CD8-positive, alpha-beta memory T cell (primary cell): Measurements from ENCODE around the gene TMEM119. TPM values are rescaled to one million over a fixed set of nuclear protein-coding genes. Genes with fewer than 3 reads are reported as not detected.

Source experiments
- CTCF ChIA-PET: fragments of 350-600 bp; sonication (Branson Sonifier 250); formaldehyde crosslinking; loops from one replicate; lab custom pipeline; 2021; ENCODE audit warnings: antibody characterized with exemption; lab: Charles Lee
- POLR2A ChIA-PET: fragments of 350-600 bp; sonication (Branson Sonifier 250); formaldehyde crosslinking; loops from one replicate; lab custom pipeline; 2021; ENCODE audit warnings: antibody characterized with exemption; lab: Charles Lee
- DNase-seq, 5 donors: peaks; one replicate each; pipeline versions ENCODE4 v3.0.0 to v3.0.0-alpha.2; 2020 to 2022; ENCODE audit warnings: mixed read lengths in 1 of 5
- H3K27ac ChIP-seq: one replicate; pipeline ENCODE4 v1.7.0; 2013; ENCODE audit warnings: low read depth, mild to moderate bottlenecking, low read length, moderate library complexity
- H3K27me3 ChIP-seq: 2 replicates; pipeline ENCODE4 v1.7.0; 2013; ENCODE audit warnings: low read length, mild to moderate bottlenecking; ENCODE audit not compliant: insufficient read depth, poor library complexity, severe bottlenecking
- H3K36me3 ChIP-seq: 2 replicates; pipeline ENCODE4 v1.7.0; 2013; ENCODE audit warnings: mild to moderate bottlenecking, low read length, moderate library complexity; ENCODE audit not compliant: insufficient read depth
- H3K4me1 ChIP-seq: 2 replicates; pipeline ENCODE4 v1.7.0; 2013; ENCODE audit warnings: mild to moderate bottlenecking, low read length, moderate library complexity; ENCODE audit not compliant: insufficient read depth
- H3K4me3 ChIP-seq: 2 replicates; pipeline ENCODE4 v1.7.0; 2013; ENCODE audit warnings: mild to moderate bottlenecking, low read length
- H3K9me3 ChIP-seq: 2 replicates; pipeline ENCODE4 v1.7.0; 2013; ENCODE audit warnings: mild to moderate bottlenecking, low read length
- H3K27ac Mint-ChIP-seq, 8 donors: one replicate each; pipeline ENCODE4 v1.8.0; 2020 to 2021; ENCODE audit warnings: mixed read lengths in 8 of 8, mild to moderate bottlenecking in 6 of 8, inconsistent platforms in 3 of 8, moderate library complexity in 3 of 8
- H3K27me3 Mint-ChIP-seq, 2 donors: one replicate each; pipeline ENCODE4 v1.8.0; 2020 to 2021; ENCODE audit warnings: mixed read lengths in 2 of 2, mild to moderate bottlenecking in 1 of 2, moderate library complexity in 1 of 2
- H3K36me3 Mint-ChIP-seq, 3 donors: one replicate each; pipeline ENCODE4 v1.8.0; 2020 to 2021; ENCODE audit warnings: mixed read lengths in 3 of 3, inconsistent platforms in 1 of 3, mild to moderate bottlenecking in 1 of 3
- H3K4me1 Mint-ChIP-seq, 3 donors: one replicate each; pipeline ENCODE4 v1.8.0; 2020 to 2021; ENCODE audit warnings: mixed read lengths in 3 of 3, inconsistent platforms in 1 of 3, mild to moderate bottlenecking in 1 of 3
- H3K4me3 Mint-ChIP-seq, 7 donors: one replicate each; pipeline ENCODE4 v1.8.0; 2020 to 2021; ENCODE audit warnings: mixed read lengths in 7 of 7, mild to moderate bottlenecking in 6 of 7, moderate library complexity in 4 of 7, inconsistent platforms in 2 of 7
- H3K9me3 Mint-ChIP-seq, 5 donors: one replicate each; pipeline ENCODE4 v1.8.0; 2020 to 2022; ENCODE audit warnings: mixed read lengths in 5 of 5, mild to moderate bottlenecking in 3 of 5, moderate library complexity in 2 of 5, inconsistent platforms in 1 of 5
- polyA plus RNA-seq: library from polyadenylated mRNA; unstranded; fragments of 300-500 nt; fragmentation: Illumina TruSeq; gene quantifications from one replicate; pipeline ENCODE4 v1.2.3, GENCODE V29; 2021
- total RNA-seq, 2 experiments: library from RNA; stranded (reverse); gene quantifications; one replicate each; pipeline ENCODE4 v1.2.3, GENCODE V29; 2021

The TMEM119 gene
- total and polyA plus RNA-seq, 3 experiments from 2014 or later: 0.66 TPM; not detected in 2

DNA sequence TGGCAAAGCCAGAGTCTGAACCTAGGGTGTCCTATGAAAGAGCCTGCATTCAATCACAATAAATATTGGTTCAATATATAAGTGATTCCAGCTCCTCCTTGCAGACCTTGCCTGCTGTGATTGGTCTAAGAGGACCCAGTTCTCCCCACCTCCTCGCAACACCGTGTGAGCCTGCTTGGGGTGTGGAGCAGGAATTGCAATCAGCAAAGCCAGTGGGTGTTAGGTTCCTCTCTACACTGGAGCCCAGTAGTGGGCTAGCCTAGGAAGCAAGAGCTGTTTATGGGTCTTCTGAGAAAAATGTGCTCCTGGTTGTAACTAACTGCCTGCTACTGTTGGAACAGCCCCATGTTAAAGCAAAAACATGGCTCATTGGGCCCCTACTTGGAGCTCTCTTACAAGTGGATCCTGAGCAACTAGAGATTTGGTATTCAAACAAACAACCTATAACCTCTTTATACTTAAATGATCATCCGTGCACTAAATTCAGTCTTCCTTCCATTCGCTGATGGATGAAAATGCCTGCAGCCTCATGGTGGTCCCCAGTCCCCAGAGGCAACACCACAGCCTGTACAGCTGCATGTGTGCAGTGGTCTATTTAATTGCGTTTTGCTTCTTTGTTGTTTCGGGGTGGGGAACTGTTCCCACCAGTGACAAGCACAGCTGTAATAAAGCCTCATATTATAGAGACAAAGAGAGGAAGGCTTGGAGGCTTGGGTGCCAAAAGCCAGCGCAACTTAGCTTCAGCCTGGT, 39.5 kb upstream of the TMEM119 start:
- Histone ChIP-seq H3K4me1 (peaks cover 39% of the 10 kb centered on the region), H3K36me3 (no peaks in the 10 kb centered on the region), H3K9me3 (no peaks in the 10 kb centered on the region), H3K4me3 (no peak overlapping the region), H3K27me3 (no peaks in the 10 kb centered on the region), H3K27ac (no peak overlapping the region)
- H3K4me1 Mint-ChIP-seq: peaks cover 27 to 48% (median 46%) of the 10 kb centered on the region in 3 donors
- peak overlapping the region in 5 of 8 donors; percentile 37 to 78 (median 51) for H3K27ac Mint-ChIP-seq
- H3K4me3 Mint-ChIP-seq: peak overlapping the region in 1 of 7 donors; percentile 82
- ChIA-PET POLR2A (interaction anchor here (0.7 to 9.8 kb wide), 2 partner anchors 9 to 19 kb away, joined by 3 to 79 read pairs; no protein-coding TSS in a partner anchor), CTCF (interaction anchor here (0.9 to 16.8 kb wide), 5 partner anchors 9 to 73 kb away, joined by 3 to 330 read pairs (median 19); no protein-coding TSS in a partner anchor)
- H3K9me3 Mint-ChIP-seq: no peaks in the 10 kb centered on the region
- no peaks in the 10 kb centered on the region for H3K27me3 Mint-ChIP-seq
- no peak for DNase-seq
- peaks cover 0 to 14% (median 0%) of the 10 kb centered on the region in 3 donors for H3K36me3 Mint-ChIP-seq

DNA sequence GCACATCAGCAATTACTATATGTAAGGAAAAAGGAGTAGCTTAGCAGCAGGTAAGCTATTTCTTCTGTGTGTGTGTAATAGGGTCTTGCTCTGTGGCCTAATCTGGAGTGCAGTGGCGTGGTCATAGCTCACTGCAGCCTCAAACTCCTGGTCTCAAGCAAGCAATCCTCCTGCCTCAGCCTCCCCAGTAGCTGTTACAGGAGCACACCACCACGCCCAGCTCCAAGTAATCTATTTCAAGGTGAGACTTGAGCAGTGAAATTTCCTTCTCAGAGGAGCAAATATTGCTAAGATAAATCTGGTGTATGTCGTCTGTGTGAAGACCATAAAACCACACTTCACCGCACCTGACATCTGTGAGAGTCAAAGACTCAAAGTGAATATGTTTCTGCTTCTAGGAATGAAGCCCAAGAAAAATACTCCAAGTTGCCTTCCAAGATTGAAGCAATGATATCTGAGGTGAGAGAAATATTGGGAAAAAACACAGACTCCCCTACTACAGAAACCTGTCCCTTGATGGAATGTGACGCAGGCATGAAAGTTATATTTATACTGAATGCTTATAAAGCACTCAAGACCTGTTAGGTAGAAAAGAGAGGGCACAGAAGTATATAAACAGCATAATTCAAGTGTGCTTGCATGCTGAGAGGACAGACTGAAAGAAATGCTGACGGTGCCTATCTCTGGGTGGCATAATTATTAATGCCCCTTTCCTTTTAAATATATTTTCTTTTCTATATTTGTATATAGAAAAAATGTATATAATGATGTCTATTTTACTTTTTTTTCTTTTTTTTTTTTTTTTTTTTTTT, 38.3 kb upstream of the TMEM119 start:
- Histone ChIP-seq H3K27me3 (no peaks in the 10 kb centered on the region), H3K27ac (peak overlapping the region; percentile 7), H3K4me1 (peaks cover 43% of the 10 kb centered on the region), H3K36me3 (no peaks in the 10 kb centered on the region), H3K4me3 (peak overlapping the region; percentile 87), H3K9me3 (no peaks in the 10 kb centered on the region)
- peaks cover 36 to 56% (median 54%) of the 10 kb centered on the region in 3 donors for H3K4me1 Mint-ChIP-seq
- H3K27me3 Mint-ChIP-seq: peaks cover 0 to 4% of the 10 kb centered on the region in 2 donors
- H3K4me3 Mint-ChIP-seq: peak overlapping the region; percentile 91 to 100 (median 98)
- peak in 1 of 5 donors; percentile 49 for DNase-seq
- H3K27ac Mint-ChIP-seq: peak overlapping the region; percentile 92 to 100 (median 99)
- POLR2A ChIA-PET: interaction anchor here (0.5 to 9.8 kb wide), 5 partner anchors 9 to 74 kb away, joined by 3 to 79 read pairs (median 7); partner anchors contain the start of genes ISCU and SART3
- H3K9me3 Mint-ChIP-seq: no peaks in the 10 kb centered on the region
- H3K36me3 Mint-ChIP-seq: peaks cover 6 to 21% (median 6%) of the 10 kb centered on the region in 3 donors
- CTCF ChIA-PET: interaction anchor here (0.5 to 16.8 kb wide), 11 partner anchors 10 to 466 kb away, joined by 3 to 330 read pairs (median 7); partner anchors contain the start of gene ISCU

DNA sequence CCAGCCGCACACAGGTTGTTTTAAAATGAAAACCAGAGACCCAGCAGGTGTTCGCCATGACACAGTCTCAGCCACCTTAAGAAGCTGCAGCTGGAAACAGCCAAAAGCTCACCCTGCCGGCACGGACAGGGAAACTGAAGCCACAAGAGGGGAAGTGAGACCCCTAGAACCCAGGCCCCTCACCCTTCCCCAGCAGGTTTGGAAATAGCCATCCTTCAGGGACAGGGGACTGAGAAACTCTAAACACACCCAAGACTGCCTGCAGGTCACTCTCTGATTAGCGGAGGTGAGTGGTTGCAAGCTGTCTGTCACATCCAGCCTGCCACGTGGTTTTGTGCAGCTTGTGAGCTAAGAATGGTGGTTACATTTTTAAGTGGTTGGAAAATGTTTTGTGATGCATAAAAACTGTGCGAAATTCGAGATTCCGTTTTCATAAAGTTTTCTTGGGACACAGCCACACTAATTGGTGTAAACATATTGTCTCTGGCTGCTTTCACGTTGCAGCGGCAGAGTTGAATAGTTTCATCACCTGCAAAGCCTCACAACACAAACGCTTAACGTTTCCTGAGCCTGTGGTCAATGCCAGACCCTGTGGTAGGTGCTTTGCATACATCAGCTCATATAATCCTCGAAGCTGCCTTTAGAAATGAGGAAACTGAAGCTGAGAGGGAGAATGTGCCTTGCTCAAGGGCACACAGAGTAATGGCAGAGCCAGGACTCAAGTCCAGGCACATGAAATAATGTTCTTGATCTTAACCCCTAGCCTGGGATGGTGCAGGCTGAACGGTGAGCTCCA, 37.5 kb upstream of the TMEM119 start:
- peaks cover 43 to 58% (median 57%) of the 10 kb centered on the region in 3 donors for H3K4me1 Mint-ChIP-seq
- H3K27ac ChIP-seq: peak overlapping the region; percentile 58
- no peaks in the 10 kb centered on the region for H3K36me3 ChIP-seq
- H3K27me3 Mint-ChIP-seq: peaks cover 0 to 4% of the 10 kb centered on the region in 2 donors
- H3K9me3 ChIP-seq: no peaks in the 10 kb centered on the region
- H3K36me3 Mint-ChIP-seq: peaks cover 6 to 24% (median 8%) of the 10 kb centered on the region in 3 donors
- H3K27ac Mint-ChIP-seq: peak overlapping the region; percentile 92 to 100 (median 99)
- peak overlapping the region; percentile 91 to 100 (median 98) for H3K4me3 Mint-ChIP-seq
- peaks cover 50% of the 10 kb centered on the region for H3K4me1 ChIP-seq
- peak overlapping the region; percentile 87 for H3K4me3 ChIP-seq
- H3K9me3 Mint-ChIP-seq: no peaks in the 10 kb centered on the region
- peak; percentile 42 to 81 (median 72) for DNase-seq
- H3K27me3 ChIP-seq: no peaks in the 10 kb centered on the region
- POLR2A ChIA-PET: interaction anchor here (0.5 to 9.8 kb wide), 6 partner anchors 9 to 73 kb away, joined by 3 to 79 read pairs (median 6); partner anchors contain the start of genes ISCU and SART3
- CTCF ChIA-PET: interaction anchor here (0.5 to 16.8 kb wide), 14 partner anchors 10 to 467 kb away, joined by 3 to 330 read pairs (median 4); partner anchors contain the start of gene ISCU

DNA sequence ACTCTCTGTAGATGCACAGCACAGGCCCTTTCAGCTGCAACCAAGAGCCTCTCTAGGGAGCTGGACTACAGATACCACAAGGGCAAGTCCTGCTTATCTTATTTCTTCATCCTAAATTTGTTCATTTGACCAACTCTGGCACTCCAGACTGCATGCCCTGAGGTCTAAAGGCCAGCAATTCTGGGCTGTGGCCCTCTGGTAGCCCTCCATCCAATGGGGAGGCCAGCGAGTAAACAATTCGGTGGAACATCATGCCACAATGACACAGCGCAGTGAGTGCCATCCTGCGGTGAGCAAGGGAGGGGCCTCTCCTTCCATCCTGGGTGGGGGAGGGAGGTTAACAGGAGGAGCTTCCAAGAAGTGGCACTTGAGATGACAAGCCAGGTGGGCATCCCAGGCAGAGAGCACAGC, 36.5 kb upstream of the TMEM119 start:
- ChIA-PET CTCF (interaction anchor here (0.8 to 16.8 kb wide), 8 partner anchors 12 to 169 kb away, joined by 3 to 330 read pairs (median 9); partner anchors contain the start of gene ISCU), POLR2A (interaction anchor here (0.6 to 9.8 kb wide), 5 partner anchors 12 to 77 kb away, joined by 4 to 79 read pairs (median 6); partner anchors contain the start of genes ISCU and SART3)
- Mint-ChIP-seq H3K4me3 (peak overlapping the region; percentile 91 to 100 (median 98)), H3K27ac (peak overlapping the region; percentile 92 to 100 (median 99)), H3K4me1 (peaks cover 53 to 68% (median 66%) of the 10 kb centered on the region in 3 donors), H3K27me3 (peaks cover 0 to 4% of the 10 kb centered on the region in 2 donors), H3K36me3 (peaks cover 9 to 32% (median 9%) of the 10 kb centered on the region in 3 donors), H3K9me3 (no peaks in the 10 kb centered on the region)
- peak in 3 of 5 donors; percentile 46 to 69 (median 50) for DNase-seq
- H3K4me3 ChIP-seq: peak overlapping the region; percentile 87
- H3K27me3 ChIP-seq: no peaks in the 10 kb centered on the region
- no peaks in the 10 kb centered on the region for H3K36me3 ChIP-seq
- peak overlapping the region; percentile 92 for H3K27ac ChIP-seq
- peaks cover 59% of the 10 kb centered on the region for H3K4me1 ChIP-seq
- no peaks in the 10 kb centered on the region for H3K9me3 ChIP-seq

DNA sequence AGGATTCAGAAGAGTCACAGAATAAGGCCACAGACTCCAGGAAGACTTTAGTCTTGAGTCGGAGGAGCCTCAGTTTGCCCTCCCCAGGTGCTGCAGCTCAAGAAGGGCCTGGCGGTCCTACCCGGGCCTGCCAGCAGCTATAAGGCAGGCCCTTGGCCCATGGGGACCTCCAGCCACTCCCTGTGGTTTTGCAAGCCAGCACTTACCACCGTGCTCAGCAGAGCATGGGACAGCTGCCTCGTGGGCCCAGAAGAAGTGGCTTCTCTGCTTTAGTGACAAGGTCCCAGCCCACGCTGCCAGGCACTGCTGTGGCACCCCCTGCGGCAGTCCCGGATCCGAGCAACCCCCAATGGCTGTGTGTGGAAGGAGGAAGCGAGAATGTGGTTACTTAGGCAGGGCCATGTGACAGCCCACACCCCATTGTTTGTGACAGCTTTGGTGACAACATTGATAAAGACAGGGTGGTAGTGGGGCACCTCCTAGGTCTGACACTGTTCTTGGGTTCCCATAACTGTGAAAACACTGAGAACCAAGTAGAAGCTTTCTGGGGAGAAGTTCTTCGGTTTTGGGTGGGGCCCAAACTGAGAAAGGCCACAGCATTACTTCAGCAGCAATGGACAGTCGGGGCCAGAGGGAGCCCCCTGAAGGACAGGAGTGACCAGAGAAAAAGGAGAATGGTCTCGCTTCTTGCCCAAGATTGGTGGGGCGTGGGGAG, 35.8 kb upstream of the TMEM119 start, which contains the start of gene SELPLG:
Gene SELPLG (minus strand): TSS at position 361 of the 715 bp plus-strand sequence. CDS start 9,587 bp downstream, outside the sequence.
- peak within 1 kb of the TSS; percentile 92 to 100 (median 99) for H3K27ac Mint-ChIP-seq

DNA sequence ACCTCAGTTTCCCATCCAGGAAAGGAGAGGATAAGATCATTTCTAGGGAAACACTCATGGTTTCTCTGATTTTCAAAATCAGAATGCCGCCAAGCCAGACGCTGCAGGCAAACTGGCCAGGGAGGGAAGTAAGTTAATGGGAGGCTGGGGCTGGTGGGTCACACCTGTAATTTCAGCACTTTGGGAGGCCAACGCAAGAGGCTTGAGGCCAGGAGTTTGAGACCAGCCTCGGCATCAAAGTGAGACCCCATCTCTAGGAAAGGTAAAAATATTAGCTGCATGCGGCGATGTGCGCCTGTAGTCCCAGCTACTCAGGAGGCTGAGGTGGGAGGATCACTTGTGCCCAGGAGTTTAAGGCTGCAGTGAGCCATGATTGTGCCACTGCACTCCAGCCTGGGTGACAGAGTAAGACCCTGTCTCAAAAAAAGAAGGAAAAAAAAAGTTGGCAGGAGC, 35.2 kb upstream of the TMEM119 start:
- Histone ChIP-seq H3K4me1 (peaks cover 72% of the 10 kb centered on the region), H3K27ac (peak overlapping the region; percentile 92), H3K27me3 (no peaks in the 10 kb centered on the region), H3K9me3 (no peaks in the 10 kb centered on the region), H3K4me3 (peak overlapping the region; percentile 87), H3K36me3 (no peaks in the 10 kb centered on the region)
- DNase-seq: no peak
- H3K4me3 Mint-ChIP-seq: peak overlapping the region; percentile 91 to 100 (median 98)
- no peaks in the 10 kb centered on the region for H3K9me3 Mint-ChIP-seq
- H3K27me3 Mint-ChIP-seq: peaks cover 0 to 4% of the 10 kb centered on the region in 2 donors
- CTCF ChIA-PET: interaction anchor here (1.1 to 16.8 kb wide), 10 partner anchors 13 to 175 kb away, joined by 3 to 330 read pairs (median 9); partner anchors contain the start of gene ISCU
- peaks cover 9 to 41% (median 12%) of the 10 kb centered on the region in 3 donors for H3K36me3 Mint-ChIP-seq
- H3K4me1 Mint-ChIP-seq: peaks cover 62 to 81% (median 75%) of the 10 kb centered on the region in 3 donors
- POLR2A ChIA-PET: interaction anchor here (0.6 to 9.8 kb wide), 8 partner anchors 11 to 420 kb away, joined by 3 to 79 read pairs (median 4); partner anchors contain the start of genes ISCU and SART3
- peak overlapping the region; percentile 92 to 100 (median 99) for H3K27ac Mint-ChIP-seq

More for the DNA sequence above, 35.8 kb upstream of the TMEM119 start, which contains the start of gene SELPLG:
- no peaks in the 10 kb centered on the region for H3K9me3 Mint-ChIP-seq
- peaks cover 0 to 4% of the 10 kb centered on the region in 2 donors for H3K27me3 Mint-ChIP-seq
- Histone ChIP-seq H3K27ac (peak within 1 kb of the TSS; percentile 92), H3K27me3 (no peaks in the 10 kb centered on the region), H3K4me1 (peaks cover 66% of the 10 kb centered on the region), H3K4me3 (peak within 1 kb of the TSS; percentile 87), H3K9me3 (no peaks in the 10 kb centered on the region), H3K36me3 (no peaks in the 10 kb centered on the region)
- DNase-seq: peak; percentile 80 to 95 (median 95)
- H3K36me3 Mint-ChIP-seq: peaks cover 9 to 36% (median 9%) of the 10 kb centered on the region in 3 donors
- POLR2A ChIA-PET: interaction anchor here (0.6 to 9.8 kb wide), 8 partner anchors 11 to 420 kb away, joined by 3 to 79 read pairs (median 4); partner anchors contain the start of genes ISCU and SART3
- H3K4me3 Mint-ChIP-seq: peak within 1 kb of the TSS; percentile 91 to 100 (median 98)
- H3K4me1 Mint-ChIP-seq: peaks cover 56 to 75% (median 69%) of the 10 kb centered on the region in 3 donors
- CTCF ChIA-PET: interaction anchor here (0.8 to 16.8 kb wide), 11 partner anchors 12 to 170 kb away, joined by 3 to 330 read pairs (median 9); partner anchors contain the start of gene ISCU
